HG02571 (cell line): ENCODE measurements around the gene PPIA.

Experiments used
- ATAC-seq: cut with Tn5 transposase; IDR thresholded peaks from one replicate; pipeline ENCODE4 v1.9.1; 2021; ENCODE audit warnings: mild to moderate bottlenecking, moderate library complexity; ENCODE audit not compliant: unreplicated experiment

Gene PPIA

DNA sequence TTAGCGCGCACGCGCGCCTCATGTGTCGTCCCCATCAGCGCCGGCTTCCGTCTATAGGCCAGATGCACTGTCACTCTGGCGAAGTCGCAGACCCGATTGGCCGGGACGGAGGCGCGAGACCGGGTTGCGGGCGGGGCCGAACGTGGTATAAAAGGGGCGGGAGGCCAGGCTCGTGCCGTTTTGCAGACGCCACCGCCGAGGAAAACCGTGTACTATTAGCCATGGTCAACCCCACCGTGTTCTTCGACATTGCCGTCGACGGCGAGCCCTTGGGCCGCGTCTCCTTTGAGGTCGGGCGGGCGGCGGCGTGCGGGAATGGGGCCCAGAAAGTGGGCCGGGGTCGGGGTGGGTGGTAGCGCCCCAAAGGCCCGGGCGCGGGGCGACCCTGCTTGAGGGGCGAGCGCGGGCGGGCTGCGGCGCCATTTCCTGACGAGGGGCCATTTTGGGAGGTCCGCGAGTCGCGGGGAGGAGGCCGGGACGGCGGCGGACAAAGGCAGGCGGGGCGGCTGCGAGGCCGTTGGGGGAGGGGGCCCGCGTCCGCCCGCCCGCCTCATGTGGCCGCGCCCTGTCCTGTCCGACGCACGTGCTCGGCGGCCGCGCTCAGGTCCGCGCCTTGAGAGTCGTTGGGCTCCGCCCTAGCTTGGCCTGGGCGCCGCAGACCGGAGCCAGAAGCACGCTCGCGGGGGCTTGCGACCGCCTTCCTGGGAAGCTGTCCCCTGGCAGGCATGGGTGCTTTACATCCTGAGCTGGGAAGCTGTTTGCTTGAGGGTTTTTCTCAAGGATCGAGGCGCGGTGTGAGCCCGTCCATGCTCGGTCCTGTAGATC is at the start of gene PPIA:
TSS of gene PPIA (plus strand) at position 178 of the 825 bp plus-strand sequence. CDS start at position 222, 44 bp downstream.
- peak; percentile 84 for ATAC-seq

DNA sequence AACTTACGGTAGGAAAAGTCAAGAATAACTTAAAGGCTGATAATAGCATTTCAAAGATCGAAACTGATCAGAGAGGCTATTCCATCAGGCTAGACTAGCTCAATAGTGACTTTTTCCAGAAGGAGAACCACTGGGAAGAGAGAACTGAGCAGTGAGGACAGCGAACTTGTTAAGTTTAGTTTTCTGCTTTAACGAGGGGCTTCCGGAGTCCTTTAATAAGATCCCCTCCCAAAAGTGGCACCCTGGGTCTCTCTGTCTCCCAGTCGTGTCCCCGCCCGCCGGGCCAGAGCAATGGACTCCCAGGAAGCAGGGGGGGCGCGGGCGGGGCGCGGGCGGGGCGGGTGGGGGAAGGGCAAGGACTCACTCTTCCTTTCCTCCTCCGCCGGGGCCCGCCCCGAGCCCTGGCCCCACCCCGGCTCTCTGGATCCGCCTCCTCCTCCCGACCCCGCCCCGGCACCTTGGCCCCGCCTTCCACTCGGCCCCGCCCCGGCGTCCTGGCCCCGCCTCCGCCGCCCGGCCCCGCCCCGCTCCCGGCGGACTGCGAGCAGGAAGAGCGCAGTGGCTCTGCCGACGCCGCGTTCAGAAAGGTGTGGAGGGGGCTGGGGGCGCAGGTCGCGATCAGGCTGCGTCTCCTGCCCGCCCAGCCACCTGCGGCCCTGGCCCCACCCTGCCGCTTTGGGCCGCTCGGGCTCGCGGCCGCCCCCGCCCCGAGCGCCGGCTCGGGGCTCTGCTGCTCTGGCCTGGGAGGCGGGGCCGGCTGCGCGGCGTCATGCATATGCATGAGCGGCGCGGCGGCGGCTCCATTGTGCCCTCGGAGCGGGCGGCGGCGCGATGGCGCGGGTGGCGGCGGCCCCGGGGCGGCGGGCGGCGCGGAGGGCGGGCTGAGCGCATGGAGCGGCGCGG is 48.2 kb upstream of the PPIA start, which contains the start of gene ZMIZ2:
TSS of gene ZMIZ2 (plus strand) at position 803 of the 903 bp plus-strand sequence. CDS start 7,403 bp downstream, outside the sequence.
- ATAC-seq, result peak; percentile 61

DNA sequence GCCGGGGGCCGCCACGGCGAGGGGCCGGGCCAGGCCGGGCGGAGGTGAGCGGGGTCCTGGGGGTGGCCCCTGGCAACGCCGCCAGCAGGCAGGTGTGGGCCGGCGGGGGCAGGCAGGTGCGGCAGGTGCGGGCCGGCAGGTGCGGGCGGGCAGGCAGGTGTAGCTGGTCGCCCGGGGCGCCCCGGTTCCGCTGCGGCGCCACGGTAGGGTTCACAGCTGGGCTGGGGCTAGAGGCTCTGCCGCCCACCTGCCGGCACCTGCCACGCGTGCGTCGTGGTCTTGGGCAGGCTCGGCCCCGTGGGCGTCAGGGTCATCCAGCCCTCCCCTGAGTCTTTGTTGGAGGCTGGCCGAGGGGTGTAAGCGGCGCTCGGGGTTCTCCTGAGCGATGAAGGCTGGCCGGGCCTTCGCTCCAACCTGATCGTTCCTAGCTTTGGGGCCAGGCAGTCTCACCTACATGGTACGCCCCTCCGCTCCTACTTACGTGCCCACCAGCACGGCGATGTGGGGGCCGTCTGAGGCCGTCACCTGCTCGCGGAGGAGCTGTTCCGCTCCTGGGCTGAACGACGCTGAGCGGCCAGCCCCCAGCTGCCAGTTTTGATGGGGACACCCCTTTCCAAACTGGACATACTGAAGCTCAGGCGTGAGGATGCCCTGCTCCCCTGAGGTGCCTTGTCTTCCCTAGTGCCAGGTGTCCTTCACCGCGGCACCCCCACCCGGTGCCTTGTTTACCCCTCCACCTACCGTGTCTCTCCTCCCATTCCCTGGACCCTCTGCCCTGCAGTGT is 47.3 kb upstream of the PPIA start:
- ATAC-seq, result peak; percentile 11

DNA sequence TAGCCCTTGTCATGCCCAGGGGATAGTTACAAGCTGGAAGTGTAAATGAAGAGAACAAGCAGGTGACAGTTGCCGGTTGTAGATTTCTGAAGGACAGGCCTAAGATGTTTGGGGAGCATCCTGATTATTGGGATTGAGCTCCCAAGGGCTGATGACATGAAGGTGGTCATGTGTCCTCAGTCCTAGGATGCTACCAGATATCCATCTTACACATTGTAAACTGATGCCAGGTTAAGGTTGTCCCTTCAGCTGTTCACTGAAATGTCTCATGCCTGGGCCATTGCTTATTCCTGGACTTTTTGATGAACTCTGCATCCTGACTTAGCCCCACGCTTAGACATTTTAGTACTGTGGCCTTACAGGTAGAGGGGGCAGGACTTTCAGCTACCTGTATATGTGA is 46.5 kb upstream of the PPIA start:
- no peak for ATAC-seq

DNA sequence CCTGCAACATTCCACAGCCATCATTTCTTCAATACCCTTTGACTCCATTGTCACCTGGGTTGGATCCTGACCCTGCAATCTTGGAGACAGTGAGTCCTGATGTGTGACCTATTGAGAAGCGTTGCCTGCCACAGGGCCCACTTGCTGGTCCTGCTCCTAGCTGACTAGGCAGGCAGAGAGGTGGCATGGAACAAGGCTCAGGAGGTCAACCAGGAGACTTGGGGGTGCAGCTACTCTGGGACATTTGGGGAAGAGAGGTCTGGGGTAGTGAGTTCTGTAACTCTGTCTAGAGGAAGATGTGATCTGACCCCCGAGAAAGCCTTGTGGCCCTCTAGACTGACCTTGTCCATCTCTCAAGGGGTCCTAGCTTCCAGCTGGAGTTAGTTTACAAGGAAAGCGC is 46.1 kb upstream of the PPIA start:
- no peak for ATAC-seq

DNA sequence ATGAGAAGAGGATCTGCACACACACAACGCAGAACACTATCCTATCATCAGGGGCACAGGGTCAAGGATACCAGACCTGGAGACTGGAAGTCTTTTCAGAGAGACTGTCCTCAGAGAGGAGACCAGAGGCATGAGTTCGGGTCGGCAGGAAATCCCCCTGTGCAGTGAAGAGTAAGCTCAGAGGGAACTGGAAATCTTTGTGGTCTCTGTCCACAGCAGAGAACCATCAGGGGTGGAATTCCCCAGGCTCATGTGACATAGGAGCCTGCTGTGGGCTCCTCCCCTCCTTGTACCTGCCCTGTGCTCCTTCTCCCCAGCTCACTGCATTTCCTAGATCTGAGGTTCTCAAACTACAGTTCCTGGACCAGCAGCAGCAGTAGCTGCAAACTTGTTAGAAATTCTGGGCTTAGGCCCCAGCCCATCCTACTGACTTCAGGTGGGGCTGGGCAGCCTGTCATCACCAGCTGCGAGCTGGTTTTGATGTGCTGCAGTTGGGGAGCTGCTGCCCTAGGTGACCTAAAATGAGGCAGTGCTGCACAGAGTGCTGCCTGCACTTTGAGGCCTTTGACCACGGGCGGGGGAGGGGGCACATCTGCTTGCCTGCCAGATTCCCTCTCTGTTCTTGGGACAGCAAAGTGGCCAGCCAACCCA is 45.4 kb upstream of the PPIA start:
- peak; percentile 48 for ATAC-seq

DNA sequence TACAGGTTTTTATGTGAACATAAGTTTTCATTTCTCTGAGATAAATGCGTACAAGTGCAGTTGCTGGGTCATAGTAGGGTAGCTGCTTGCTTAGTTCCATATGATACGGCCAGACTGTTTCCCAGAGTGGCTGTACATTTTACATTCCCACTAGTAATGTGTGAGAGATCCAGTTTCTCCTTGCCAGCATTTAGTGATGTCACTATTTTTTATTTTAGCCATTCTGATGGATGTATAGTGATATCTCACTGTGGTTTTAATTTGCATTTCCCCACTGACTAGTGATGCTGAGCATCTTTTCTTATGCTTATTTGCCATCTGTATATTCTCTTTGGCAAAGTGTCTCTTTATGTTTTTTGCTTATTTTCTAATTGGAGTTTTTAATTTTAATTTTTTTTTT is 43.7 kb upstream of the PPIA start:
- no peak for ATAC-seq

GRCh38 chr7:44754802-44755697 is 41.4 kb upstream of the PPIA start:
- no peak for ATAC-seq

DNA sequence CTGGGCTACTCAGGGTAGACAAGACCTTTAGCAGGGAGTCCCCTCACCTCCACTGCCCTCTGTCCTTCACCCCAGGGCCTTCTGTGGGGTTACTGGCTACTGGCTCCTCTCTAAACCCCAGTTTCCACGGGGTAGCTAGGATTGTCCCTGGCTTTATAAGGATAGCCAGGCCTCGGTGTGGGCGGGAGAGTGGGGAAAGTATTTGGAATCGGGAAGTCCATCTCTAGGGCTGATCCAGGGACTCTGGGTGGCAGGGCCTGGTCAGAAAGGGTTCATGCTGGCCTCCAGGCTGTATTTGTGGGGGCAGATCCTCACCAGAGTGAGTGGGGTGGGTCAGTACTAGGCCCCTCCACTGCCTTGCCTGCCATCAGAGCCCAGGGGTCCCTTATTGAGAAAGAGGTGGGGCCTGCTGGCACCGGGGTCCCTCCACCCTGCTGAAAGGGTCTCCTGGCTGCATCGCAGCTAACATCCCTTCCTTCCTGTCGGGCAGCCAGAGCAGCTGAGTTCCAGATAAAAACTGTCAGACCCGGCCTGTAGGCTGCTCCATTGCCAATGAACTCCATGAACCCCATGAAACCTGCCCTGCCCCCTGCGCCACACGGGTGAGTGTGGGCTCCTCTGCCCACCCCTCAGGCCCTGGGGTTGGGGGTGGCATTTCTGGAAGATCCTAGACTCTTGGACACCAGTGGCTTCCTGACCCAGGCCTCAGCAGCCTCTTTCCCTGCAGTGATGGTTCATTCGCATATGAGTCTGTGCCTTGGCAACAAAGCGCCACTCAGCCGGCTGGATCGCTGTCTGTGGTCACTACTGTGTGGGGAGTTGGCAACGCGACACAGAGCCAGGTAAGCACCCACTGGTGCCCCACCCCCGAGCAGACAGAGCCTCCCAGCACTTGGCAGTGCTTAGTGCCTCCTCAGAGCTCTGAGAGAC is 40.5 kb upstream of the PPIA start:
- no peak for ATAC-seq

DNA sequence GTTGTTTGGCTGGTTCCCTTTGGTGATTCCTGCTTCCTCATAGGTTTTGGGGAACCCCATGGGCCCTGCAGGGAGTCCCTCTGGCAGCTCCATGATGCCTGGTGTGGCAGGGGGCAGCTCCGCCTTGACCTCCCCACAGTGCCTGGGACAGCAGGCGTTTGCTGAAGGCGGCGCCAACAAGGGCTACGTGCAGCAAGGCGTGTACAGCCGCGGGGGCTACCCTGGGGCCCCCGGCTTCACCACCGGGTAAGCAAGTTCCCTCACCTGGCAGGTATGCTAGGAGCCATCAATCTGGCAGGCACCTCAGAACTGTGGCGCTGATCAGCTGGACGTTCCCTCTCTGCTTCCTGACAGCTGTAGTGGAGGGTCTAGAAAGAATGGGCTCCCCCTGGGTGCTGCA is 39.6 kb upstream of the PPIA start:
- ATAC-seq, result no peak

DNA sequence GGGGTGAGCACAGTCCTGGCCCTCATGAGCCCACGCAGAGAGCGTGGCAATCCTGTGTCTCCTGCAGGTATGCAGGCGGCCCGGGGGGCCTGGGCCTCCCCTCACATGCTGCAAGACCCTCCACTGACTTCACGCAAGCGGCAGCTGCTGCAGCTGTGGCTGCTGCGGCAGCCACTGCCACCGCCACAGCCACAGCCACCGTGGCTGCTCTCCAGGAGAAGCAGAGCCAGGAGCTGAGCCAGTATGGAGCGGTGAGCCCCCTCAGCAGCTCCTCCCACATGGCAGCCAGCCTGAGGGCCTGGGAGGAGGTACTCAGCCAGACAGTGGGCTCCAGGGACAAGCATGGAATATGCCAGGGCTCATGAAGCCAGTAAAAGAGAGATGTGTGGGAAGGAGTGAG is 39.2 kb upstream of the PPIA start:
- ATAC-seq, result no peak

DNA sequence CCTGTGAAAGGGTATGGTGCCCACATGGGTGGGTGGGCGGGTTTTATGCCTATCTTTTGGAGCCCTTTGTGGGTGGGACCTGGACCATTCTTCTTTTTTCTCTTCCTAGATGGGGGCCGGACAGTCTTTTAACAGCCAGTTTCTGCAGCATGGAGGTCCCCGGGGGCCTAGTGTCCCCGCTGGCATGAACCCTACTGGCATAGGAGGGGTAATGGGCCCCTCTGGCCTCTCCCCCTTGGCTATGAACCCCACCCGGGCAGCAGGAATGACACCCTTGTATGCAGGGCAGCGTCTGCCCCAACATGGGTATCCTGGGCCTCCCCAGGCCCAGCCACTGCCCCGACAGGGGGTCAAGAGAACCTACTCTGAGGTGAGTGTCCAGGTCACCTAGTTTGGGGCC is 38.7 kb upstream of the PPIA start:
- ATAC-seq, result no peak

GRCh38 chr7:44759246-44759645 is 37.2 kb upstream of the PPIA start:
- ATAC-seq, result no peak

DNA sequence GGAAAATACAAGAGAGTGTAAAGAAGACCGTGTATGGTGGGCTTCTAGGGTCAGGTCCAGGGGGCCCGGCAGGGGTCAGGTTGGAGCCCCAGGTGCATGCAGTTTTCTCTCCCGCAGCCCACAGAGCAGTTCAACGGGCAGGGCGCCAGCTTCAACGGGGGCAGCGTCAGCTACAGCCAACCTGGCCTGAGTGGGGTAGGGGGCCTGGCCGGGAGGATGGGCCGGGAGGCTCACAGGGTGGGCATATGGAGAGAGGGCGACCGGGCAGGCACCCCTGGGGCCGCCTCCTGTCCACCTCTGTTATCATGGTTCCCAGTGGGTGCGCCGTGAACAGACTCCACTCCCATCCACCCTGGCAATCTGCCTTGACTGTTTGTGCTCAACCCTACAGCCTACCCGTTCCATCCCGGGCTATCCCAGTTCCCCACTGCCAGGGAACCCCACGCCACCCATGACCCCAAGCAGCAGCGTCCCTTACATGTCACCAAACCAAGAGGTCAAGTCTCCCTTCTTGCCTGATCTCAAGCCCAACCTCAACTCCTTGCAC is 36.4 kb upstream of the PPIA start:
- ATAC-seq, result no peak

DNA sequence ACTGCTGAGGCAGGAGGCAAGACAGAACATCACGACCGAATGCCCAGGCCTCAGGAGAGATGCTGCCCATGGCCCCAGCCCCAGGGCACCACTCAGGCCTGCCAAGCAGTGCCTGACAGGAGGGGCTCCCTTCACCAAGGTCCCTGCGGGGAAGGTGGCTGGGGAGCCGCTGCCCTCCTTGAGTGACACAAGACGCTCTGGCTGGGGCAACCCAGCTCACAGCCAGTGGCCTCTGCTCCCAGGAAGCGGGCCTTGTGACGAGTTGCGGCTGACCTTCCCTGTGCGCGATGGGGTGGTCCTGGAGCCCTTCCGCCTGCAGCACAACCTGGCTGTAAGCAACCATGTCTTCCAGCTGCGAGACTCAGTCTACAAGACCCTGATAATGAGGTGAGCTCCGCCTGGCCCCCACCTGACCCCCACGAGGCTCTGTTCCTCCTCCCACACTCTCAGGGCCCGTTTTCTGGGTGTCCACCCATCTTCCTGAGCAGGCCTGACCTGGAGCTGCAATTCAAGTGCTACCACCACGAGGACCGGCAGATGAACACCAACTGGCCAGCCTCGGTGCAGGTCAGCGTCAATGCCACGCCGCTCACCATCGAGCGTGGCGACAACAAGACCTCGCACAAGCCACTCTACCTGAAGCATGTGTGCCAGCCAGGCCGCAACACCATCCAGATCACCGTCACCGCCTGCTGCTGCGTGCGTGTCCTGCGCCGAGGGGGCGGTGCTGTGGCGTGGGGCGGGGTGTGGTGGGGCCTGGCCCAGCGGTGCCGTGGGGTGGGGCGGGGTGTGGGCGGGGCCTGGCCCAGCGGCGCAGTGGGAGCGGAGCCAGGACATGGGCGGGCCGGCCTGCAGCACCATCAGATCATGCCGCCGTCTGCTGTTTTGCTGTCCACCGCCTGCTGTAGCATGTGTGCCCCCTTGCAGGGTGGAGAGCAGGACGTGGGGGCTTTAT is 35.0 kb upstream of the PPIA start:
- no peak for ATAC-seq

- ATAC-seq, result no peak
Measured at GRCh38 chr7:44762300-44762699, 34.2 kb upstream of the PPIA start.
